K562 (cell line): ENCODE data around the gene GRIN1. TPM values are rescaled to one million over a fixed set of nuclear protein-coding genes. Genes with fewer than 3 reads are reported as not detected.

Experiments used
- CEBPZ ChIP-seq: fragments of 150-350 bp; IDR thresholded peaks from 2 replicates; pipeline ENCODE4 v1.6.1; 2014; ENCODE audit warnings: low read depth, mild to moderate bottlenecking, low read length, borderline replicate concordance
- HCFC1 ChIP-seq: IDR thresholded peaks from 2 replicates; pipeline ENCODE4 v1.6.1; 2012; ENCODE audit warnings: low read depth, low read length, improper control_type of control experiment
- HMG20A ChIP-seq: fragments of 450-650 bp; formaldehyde crosslinking; conservative IDR thresholded peaks from 2 replicates; pipeline ENCODE4 v1.4.0; 2020; ENCODE audit warnings: mild to moderate bottlenecking, mixed read lengths
- POLR2AphosphoS5 ChIP-seq: IDR thresholded peaks from 2 replicates; pipeline ENCODE4 v1.6.1; 2011; ENCODE audit warnings: mild to moderate bottlenecking, low read depth, low read length, moderate library complexity; ENCODE audit not compliant: control insufficient read depth, insufficient read depth
- RNF219 ChIP-seq: fragments of 250-450 bp; sonication (Bioruptor Pico); IDR thresholded peaks from 2 replicates; pipeline ENCODE4 v1.5.0; 2022; ENCODE audit warnings: mild to moderate bottlenecking
- SREBF1 ChIP-seq: fragments of 150-350 bp; IDR thresholded peaks from 2 replicates; pipeline ENCODE4 v1.6.1; 2014; ENCODE audit warnings: antibody characterized with exemption, low read depth, low read length, borderline replicate concordance
- THAP7 ChIP-seq: fragments of 250-450 bp; sonication (Bioruptor Pico); IDR thresholded peaks from 2 replicates; pipeline ENCODE4 v1.5.0; 2021
- U2AF2 ChIP-seq: fragments of 200-400 bp; formaldehyde crosslinking; optimal IDR thresholded peaks from 2 replicates; pipeline ENCODE3; 2017; ENCODE audit warnings: low read depth, mild to moderate bottlenecking, low read length
- ZBTB33 ChIP-seq: sonication (generic); formaldehyde crosslinking; IDR thresholded peaks from 2 replicates; pipeline ENCODE4 v1.8.1; 2023; ENCODE audit warnings: mild to moderate bottlenecking, missing genetic modification reagents
- ZNF143 ChIP-seq: sonication (generic); formaldehyde crosslinking; IDR thresholded peaks from 2 replicates; pipeline ENCODE4 v1.9.0; 2022; ENCODE audit warnings: mild to moderate bottlenecking, missing genetic modification reagents
- ZNF79 ChIP-seq: fragments of 250-450 bp; sonication (Bioruptor Pico); IDR thresholded peaks from 2 replicates; pipeline ENCODE4 v1.4.0; 2020; ENCODE audit warnings: low read depth, mild to moderate bottlenecking, moderate library complexity
- polyA plus RNA-seq, 8 experiments: library from polyadenylated mRNA; depleted of rRNA in 4 of 8; stranded (reverse) in 5 of 8; unstranded in 3 of 8; fragments of >200 nt; fragmentation: Nextera tagmentation in 2 of 8; fragmentation: Illumina TruSeq in 1 of 8; extraction: Ambion mirVana in 2 of 8; extraction: Trizol in 1 of 8; gene quantifications; 2 replicates each; pipeline versions ENCODE4 v1.2.1 to v1.2.3, GENCODE V29; 2011 to 2014; ENCODE audit warnings: inconsistent platforms in 1 of 8, missing spikeins in 1 of 8
- total RNA-seq, 7 experiments: library from RNA; depleted of rRNA in 6 of 7; stranded (reverse); fragments of >200 nt in 6 of 7; fragmentation: Illumina TruSeq in 2 of 7; extraction: Trizol in 2 of 7; gene quantifications; 2 replicates each; pipeline versions ENCODE4 v1.2.1 to v1.2.3, GENCODE V29; 2011 to 2021; ENCODE audit warnings: low replicate concordance in 1 of 7
- TF ChIP-seq, protein P1 (sequence below): fragments of 450-650 bp; IDR thresholded peaks from 2 replicates; pipeline ENCODE4 v1.7.1; 2018; ENCODE audit warnings: mild to moderate bottlenecking, low read depth; ENCODE audit not compliant: partially characterized antibody
- TF ChIP-seq, protein P2 (sequence below): sonication (generic); formaldehyde crosslinking; IDR thresholded peaks from 2 replicates; pipeline ENCODE4 v1.8.0; 2022; ENCODE audit warnings: missing genetic modification reagents, mild to moderate bottlenecking, moderate library complexity, borderline replicate concordance

The GRIN1 gene
- total and polyA plus RNA-seq, 9 of the 15 experiments (the other 6 are each of a cell fraction or from before 2014, with no cell fraction given), result 0.03 to 0.35 (median 0.16) TPM; not detected in 6

DNA sequence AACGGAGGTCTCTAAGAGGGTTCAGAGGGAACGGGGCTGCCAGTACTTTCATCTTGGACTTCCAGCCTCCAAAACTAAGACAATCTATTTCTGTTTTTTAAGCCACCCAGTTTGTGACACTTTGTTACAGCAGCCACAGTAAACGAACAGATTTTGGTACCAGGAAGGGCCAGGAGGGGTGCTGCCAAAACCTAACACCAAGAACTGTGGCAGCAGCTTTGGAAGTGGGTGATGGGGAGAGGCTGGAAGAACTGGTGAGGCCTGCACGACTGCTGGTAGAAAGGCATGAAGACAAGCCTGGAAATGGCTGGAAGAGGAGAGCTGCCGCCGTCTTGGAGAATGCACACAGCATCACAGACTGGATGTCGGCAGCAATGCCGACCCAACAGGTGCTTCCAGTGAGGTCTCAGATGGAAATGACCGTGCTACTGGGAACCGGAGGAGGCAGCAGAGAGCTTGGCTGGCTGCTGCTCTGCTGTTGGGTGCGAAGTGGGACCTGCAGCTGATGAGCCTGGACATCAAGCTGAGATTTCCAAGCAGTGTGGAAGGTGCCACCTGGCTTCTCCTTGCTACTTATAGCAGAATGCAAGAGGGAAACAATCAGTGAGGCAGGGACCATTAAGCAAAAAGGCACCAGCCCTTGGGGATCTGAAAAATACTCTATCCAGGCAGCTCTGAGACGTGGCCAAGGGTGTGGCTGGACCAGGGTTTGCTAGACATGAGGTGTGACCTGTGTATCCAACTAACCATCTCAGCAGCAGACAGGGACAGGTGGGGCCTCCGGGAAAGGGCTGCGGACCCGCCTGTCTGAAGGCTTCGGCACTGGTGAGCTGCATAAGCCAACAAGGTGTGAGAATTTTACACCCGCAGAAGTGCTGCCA, 37.6 kb downstream of the GRIN1 start (continued):
- TF ChIP-seq POLR2AphosphoS5 (peak; percentile 12; the same call in 1 of the 2 replicates), SREBF1 (no peak), THAP7 (CRISPR knock-in tag) (no peak), RNF219 (no peak), U2AF2 (no peak), ZNF79 (no peak), ZBTB33 (peak; percentile 46; the same call in 1 of the 2 replicates), HMG20A (no peak), ZNF143 (CRISPR knock-in tag) (no peak), HCFC1 (no peak), CEBPZ (no peak)
- TF ChIP-seq, protein P1, sequence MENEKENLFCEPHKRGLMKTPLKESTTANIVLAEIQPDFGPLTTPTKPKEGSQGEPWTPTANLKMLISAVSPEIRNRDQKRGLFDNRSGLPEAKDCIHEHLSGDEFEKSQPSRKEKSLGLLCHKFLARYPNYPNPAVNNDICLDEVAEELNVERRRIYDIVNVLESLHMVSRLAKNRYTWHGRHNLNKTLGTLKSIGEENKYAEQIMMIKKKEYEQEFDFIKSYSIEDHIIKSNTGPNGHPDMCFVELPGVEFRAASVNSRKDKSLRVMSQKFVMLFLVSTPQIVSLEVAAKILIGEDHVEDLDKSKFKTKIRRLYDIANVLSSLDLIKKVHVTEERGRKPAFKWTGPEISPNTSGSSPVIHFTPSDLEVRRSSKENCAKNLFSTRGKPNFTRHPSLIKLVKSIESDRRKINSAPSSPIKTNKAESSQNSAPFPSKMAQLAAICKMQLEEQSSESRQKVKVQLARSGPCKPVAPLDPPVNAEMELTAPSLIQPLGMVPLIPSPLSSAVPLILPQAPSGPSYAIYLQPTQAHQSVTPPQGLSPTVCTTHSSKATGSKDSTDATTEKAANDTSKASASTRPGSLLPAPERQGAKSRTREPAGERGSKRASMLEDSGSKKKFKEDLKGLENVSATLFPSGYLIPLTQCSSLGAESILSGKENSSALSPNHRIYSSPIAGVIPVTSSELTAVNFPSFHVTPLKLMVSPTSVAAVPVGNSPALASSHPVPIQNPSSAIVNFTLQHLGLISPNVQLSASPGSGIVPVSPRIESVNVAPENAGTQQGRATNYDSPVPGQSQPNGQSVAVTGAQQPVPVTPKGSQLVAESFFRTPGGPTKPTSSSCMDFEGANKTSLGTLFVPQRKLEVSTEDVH, result peak; percentile 23
- TF ChIP-seq, protein P2, sequence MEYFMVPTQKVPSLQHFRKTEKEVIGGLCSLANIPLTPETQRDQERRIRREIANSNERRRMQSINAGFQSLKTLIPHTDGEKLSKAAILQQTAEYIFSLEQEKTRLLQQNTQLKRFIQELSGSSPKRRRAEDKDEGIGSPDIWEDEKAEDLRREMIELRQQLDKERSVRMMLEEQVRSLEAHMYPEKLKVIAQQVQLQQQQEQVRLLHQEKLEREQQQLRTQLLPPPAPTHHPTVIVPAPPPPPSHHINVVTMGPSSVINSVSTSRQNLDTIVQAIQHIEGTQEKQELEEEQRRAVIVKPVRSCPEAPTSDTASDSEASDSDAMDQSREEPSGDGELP (CRISPR knock-in tag), result peak; percentile 58; the same call in 1 of the 2 replicates
